AG04450 (cell line): ENCODE data around the gene C1orf21. TPM values are rescaled to one million over a fixed set of nuclear protein-coding genes. Genes with fewer than 3 reads are reported as not detected.
A peak's percentile ranks its signal among the peaks of the same experiment; 100 is the strongest.

ENCODE experiments used
- CTCF ChIA-PET: fragments of 300-600, 350-600 bp; formaldehyde crosslinking; extraction: SDS; loops from one replicate; lab custom pipeline; 2022; ENCODE audit warnings: antibody characterized with exemption, inconsistent platforms; lab: Charles Lee
- POLR2A ChIA-PET: fragments of 350-600 bp; formaldehyde crosslinking; extraction: SDS; loops from one replicate; lab custom pipeline; 2021; ENCODE audit warnings: antibody characterized with exemption, inconsistent platforms; lab: Yijun Ruan, JAX
- DNase-seq: peaks from one replicate; pipeline ENCODE4 v3.0.0-alpha.2; 2011; ENCODE audit warnings: low read depth, low spot score
- H3K27ac ChIP-seq: one replicate; pipeline ENCODE4 v1.5.1; 2012; ENCODE audit warnings: low read depth, low read length, control low read depth
- H3K27me3 ChIP-seq: one replicate; pipeline ENCODE4 v1.6.0; 2012; ENCODE audit warnings: low read length; ENCODE audit not compliant: control insufficient read depth, insufficient read depth
- H3K4me3 ChIP-seq: 2 replicates; pipeline ENCODE4 v1.5.1; 2011; ENCODE audit warnings: mild to moderate bottlenecking, low read depth, low read length, control low read depth
- H3K9me3 ChIP-seq: 2 replicates; pipeline ENCODE4 v1.5.1; 2012; ENCODE audit warnings: low read length; ENCODE audit not compliant: control insufficient read depth, insufficient read depth
- polyA plus RNA-seq: library from polyadenylated mRNA; depleted of rRNA; stranded (reverse); fragments of >200 nt; gene quantifications from 2 replicates; pipeline ENCODE4 v1.2.3, GENCODE V29; 2011
- TF ChIP-seq, protein P1 (sequence below): IDR thresholded peaks from 2 replicates; pipeline ENCODE4 v1.5.1; 2011; ENCODE audit warnings: low read depth, low read length, control low read depth, inconsistent platforms

C1orf21 gene
- polyA plus RNA-seq, 1 experiment, result 29.5 TPM

DNA sequence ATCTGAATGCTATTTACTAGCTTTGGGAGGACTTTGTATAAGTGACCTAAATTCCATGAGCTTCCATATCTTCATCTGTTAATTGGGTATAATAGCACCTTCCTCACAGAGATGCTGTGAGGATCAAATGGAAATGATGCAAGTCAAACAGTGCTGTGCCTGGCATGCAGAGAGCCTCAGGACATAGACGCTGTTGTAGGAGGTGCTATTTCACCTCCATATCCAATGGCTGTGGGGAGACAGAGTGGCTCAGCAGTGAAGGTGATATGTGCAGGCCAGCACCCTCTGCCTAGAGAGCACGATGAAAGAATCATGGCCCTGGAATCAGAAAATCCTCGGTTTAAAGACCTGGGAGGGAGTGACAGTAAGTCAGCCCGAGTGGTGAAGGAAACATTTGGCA, 16.0 kb upstream of the C1orf21 start:
- Histone ChIP-seq H3K27ac (no peak overlapping the region), H3K9me3 (no peaks in the 10 kb centered on the region), H3K4me3 (no peak overlapping the region), H3K27me3 (peaks cover 4% of the 10 kb centered on the region)
- CTCF ChIA-PET, result interaction anchor here (1.5 kb wide), 1 partner anchor 293 kb away, joined by 5 read pairs; no protein-coding TSS in a partner anchor
- POLR2A ChIA-PET, result no interaction called here
- DNase-seq, result no peak
- TF ChIP-seq, protein P1, sequence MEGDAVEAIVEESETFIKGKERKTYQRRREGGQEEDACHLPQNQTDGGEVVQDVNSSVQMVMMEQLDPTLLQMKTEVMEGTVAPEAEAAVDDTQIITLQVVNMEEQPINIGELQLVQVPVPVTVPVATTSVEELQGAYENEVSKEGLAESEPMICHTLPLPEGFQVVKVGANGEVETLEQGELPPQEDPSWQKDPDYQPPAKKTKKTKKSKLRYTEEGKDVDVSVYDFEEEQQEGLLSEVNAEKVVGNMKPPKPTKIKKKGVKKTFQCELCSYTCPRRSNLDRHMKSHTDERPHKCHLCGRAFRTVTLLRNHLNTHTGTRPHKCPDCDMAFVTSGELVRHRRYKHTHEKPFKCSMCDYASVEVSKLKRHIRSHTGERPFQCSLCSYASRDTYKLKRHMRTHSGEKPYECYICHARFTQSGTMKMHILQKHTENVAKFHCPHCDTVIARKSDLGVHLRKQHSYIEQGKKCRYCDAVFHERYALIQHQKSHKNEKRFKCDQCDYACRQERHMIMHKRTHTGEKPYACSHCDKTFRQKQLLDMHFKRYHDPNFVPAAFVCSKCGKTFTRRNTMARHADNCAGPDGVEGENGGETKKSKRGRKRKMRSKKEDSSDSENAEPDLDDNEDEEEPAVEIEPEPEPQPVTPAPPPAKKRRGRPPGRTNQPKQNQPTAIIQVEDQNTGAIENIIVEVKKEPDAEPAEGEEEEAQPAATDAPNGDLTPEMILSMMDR, result no peak

DNA sequence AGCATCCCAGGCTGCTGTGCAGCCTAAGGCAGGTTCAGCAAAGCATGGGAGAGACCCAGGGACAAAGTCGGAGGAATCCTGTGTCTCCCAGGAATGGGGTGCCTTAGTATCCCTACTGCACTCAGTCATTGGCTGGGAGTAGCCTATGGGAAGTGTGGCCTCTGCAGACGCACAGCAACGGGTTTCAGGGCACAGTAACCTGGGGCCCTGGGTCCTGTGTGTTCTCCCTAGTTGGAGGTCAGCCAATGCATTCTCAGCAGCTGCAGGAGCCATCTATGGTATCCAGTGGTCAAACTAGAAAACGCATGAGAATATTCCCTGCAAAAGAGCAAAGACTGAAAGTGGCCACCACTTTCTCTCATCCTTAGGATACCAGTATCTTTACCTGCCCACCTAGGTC, 13.7 kb upstream of the C1orf21 start:
- no peak overlapping the region for H3K27ac ChIP-seq
- CTCF ChIA-PET, result interaction anchor here (0.6 kb wide), 1 partner anchor 291 kb away, joined by 3 read pairs; no protein-coding TSS in a partner anchor
- TF ChIP-seq, protein P1, result no peak

DNA sequence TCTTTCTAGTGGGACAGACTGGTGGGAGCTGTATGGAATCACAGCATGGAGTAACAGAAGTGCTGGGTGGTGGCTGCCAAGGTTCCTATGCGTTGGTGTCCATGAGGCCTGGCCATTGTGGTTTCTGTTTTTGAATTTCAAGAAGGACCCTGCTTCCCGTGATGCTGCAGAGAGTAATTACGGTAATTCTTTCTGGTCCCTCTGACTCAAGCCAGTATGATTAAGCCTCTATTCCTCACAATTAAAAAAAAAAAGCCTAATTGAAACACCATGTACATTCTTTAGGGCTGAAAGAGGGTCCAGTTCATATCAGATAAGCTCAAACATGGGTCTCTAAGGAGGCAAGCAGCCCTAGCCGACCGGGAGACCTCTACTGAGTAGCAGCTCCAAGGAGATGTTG, 10.5 kb upstream of the C1orf21 start:
- Histone ChIP-seq H3K27me3 (peaks cover 3% of the 10 kb centered on the region), H3K4me3 (no peak overlapping the region), H3K9me3 (no peaks in the 10 kb centered on the region), H3K27ac (no peak overlapping the region)
- ChIA-PET CTCF (no interaction called here), POLR2A (no interaction called here)
- DNase-seq, result no peak
- TF ChIP-seq, protein P1, result no peak

More for the DNA sequence above, 13.7 kb upstream of the C1orf21 start:
- peaks cover 3% of the 10 kb centered on the region for H3K27me3 ChIP-seq
- no peak overlapping the region for H3K4me3 ChIP-seq
- no peaks in the 10 kb centered on the region for H3K9me3 ChIP-seq
- POLR2A ChIA-PET, result no interaction called here
- DNase-seq, result no peak

DNA sequence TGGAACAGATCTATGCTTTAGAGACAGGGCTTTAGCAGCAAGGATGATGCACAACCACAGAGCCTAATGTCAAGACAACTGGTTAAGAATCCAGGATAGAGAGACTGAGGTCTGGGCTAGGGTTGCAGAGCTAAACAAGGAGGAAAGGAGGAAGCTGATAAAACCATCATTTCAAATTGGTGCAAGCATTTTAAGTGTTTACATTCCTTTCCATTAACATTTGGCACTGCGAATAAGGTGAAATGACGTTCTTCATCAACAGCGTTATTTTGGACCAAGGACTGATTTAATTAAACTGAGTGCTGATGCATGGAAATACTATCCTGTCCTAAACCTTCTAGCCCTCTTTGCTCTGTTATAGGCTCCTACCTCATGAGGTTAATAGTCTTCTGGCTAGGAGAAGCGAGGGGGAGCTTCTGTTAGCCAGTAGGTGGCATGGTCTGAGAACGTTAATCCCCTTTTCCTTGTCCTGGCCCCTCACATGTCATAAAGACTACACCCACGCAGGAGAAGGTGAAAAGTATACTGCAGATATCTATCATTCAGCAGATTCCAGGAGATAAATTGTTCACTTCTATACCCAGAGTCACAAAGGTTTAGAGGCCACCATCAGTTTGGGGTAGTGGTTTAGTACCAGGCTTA, 7.6 kb upstream of the C1orf21 start:
- TF ChIP-seq, protein P1, result 0 out of 2 replicates have a peak, but pooled peaks have one; percentile 5
- DNase-seq, result no peak
- CTCF ChIA-PET, result interaction anchor here (2.7 kb wide), 1 partner anchor 285 kb away, joined by 7 read pairs; no protein-coding TSS in a partner anchor
- H3K27me3 ChIP-seq, result peaks cover 3% of the 10 kb centered on the region
- H3K9me3 ChIP-seq, result no peaks in the 10 kb centered on the region
- H3K4me3 ChIP-seq, result no peak overlapping the region
- H3K27ac ChIP-seq, result no peak overlapping the region
- POLR2A ChIA-PET, result no interaction called here

DNA sequence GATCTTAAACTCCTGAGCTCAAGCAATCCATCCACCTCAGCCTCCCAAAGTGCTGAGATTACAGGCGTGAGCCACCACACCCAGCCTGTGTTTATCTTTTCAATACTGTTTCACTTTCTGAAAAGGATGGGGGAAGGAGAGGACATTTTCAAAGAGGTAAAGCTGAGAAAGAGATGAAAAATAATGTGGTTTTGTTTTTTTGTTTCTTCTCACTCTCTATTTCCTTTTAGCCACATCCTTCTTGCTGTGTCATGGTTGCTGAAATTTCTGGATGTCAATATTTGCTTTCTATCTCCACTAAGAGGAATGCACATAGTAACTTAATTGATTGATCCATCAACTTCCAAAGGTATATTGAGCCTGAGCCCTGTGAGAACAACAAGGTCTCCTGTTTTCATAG, 6.4 kb upstream of the C1orf21 start:
- CTCF ChIA-PET, result no interaction called here
- H3K27ac ChIP-seq, result no peak overlapping the region

More for the DNA sequence above, 6.4 kb upstream of the C1orf21 start:
- TF ChIP-seq, protein P1, result no peak
- no peak overlapping the region for H3K4me3 ChIP-seq
- no peaks in the 10 kb centered on the region for H3K9me3 ChIP-seq
- POLR2A ChIA-PET, result no interaction called here
- peaks cover 3% of the 10 kb centered on the region for H3K27me3 ChIP-seq
- DNase-seq, result no peak
